Right ventricle myocardium inferior (tissue), 1 donor: Measurements from ENCODE around the gene LCP2. TPM values are rescaled to one million over a fixed set of nuclear protein-coding genes. Genes with fewer than 3 reads are reported as not detected.

ENCODE experiments used
- ATAC-seq: fragments of 200-7000 bp; cut with Tn5 transposase; one replicate; pipeline ENCODE4 v1.9.1; 2020; ENCODE audit warnings: mild to moderate bottlenecking, moderate library complexity
- DNase-seq: peaks from one replicate; pipeline ENCODE4 v3.0.0; 2021; ENCODE audit errors: missing footprints
- intact Hi-C: fragments of 100-400 bp; cut with DNase I; formaldehyde crosslinking; loops from one replicate; pipeline ENCODE4 v1.11.0; 2022
- total RNA-seq: library from RNA; stranded (reverse); fragmentation: NEBNext Ultra II Directional; extraction: Animal tissue kit (Norgen Biotek cat#: 25700); gene quantifications from one replicate; pipeline ENCODE4 v1.2.1, GENCODE V29; 2021
- donor health status: DM: no; HTN: yes; CAD: no; lungs with severe emphysema.

LCP2 gene
- total RNA-seq, 1 donor from 2014 or later: 6.7 TPM

DNA sequence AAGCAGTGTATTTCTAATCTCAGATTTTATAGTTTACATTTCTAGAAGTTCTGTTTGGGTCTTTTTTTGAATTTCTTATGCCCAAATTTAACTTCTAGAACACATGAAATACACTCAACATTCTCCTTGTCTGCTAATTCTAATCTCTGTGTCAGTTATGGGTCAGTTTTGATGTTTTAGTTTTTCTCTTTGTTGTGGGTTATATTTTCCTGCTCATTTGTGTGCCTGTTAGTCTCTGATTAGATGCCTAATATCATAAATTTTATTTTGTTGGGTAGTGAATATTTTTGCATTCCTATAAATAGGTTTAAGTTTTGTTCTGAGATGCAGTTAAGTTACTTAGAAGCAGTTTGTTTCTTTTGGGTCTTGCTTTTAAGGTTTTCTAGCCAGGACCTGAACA is 12.4 kb downstream of the LCP2 start:
- ATAC-seq (no peak), DNase-seq (no peak)
- intact Hi-C loops: no loop called here

DNA sequence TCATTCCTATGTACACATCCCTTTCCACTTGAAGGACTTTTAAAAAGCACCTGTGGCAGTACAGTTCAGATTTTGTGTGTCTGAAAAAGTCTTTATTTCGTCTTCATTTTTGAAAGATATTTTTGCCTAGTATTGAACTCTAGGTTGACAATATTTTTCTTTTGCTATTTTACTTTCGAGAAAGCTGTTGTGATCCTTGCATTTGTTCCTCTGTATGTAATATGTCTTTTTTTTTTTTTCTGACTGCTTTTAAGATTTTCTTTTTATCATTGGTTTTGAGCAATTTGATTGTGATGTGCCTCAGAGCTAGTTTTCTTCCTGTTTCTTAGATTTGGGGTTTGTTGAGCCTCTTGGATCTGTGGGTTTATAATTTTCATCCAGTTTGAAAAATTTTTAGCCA is 13.3 kb downstream of the LCP2 start:
- ATAC-seq (no peak), DNase-seq (no peak)
- intact Hi-C loops: no loop called here

DNA sequence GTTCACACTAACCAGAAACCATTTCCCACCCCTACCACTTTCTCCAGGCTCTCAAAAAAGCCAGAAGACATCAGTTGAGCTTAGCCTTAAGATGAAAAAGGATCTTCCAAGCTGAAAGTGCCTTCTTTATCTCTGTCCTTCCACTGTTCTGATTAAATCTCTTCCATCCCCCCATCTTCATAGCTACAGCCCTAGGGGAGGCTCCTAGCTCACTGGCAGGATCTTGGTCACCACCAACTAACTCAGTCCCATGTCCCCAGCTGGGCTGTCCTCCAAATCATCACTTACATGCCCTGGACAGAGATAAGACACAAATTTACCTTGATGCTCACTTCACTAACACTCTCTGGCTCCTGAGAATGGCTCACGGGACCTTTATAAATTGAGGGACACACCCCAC is 14.3 kb downstream of the LCP2 start:
- no peak for ATAC-seq
- intact Hi-C loops: no loop called here
- no peak for DNase-seq

DNA sequence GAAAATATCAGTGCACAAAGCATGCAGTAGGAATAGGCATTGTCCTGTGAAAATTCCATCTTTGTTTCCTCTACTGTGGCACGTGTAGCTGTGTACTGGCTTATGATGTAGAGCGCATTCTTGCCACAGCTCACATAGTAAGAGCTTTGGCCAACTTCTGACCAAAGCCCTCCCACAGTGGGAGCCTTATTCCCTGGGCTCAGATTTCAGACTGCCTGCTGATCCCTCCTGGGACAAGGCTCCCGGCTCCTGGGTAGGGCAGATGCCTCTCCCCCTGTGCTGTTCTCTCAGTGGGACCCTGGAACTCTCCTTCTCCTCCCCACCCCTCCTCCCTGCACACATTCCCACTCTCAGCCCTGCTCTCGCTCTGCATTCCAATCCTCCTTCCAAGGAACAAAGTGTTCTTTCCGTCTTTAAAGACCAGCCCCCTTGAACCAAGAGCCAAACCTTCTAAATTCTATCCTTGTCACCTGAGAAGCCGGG is 17.5 kb downstream of the LCP2 start:
- DNase-seq (no peak), ATAC-seq (peak; percentile 51)
- intact Hi-C loops: no loop called here

DNA sequence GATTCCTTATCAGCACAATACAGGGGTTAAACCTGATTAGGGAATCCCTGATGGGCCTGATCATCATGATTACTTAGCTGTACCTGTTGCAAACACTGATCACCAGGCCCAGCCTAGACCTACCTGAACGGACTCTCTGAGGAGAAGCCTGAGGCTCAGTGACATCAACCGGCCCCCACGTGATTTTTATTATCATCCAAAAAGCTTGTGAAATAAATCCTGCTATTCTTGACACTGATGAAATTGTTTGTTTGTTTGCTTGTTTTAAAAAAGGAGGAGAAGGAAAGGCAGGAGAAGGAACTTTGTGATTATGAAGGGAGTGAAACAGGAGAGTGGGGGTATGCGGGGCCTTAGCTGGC is 18.1 kb downstream of the LCP2 start:
- ATAC-seq (no peak), DNase-seq (no peak)
- intact Hi-C loops: loop anchor here (10.0 kb wide), 1 partner anchor 355 kb away; no protein-coding TSS in a partner anchor

DNA sequence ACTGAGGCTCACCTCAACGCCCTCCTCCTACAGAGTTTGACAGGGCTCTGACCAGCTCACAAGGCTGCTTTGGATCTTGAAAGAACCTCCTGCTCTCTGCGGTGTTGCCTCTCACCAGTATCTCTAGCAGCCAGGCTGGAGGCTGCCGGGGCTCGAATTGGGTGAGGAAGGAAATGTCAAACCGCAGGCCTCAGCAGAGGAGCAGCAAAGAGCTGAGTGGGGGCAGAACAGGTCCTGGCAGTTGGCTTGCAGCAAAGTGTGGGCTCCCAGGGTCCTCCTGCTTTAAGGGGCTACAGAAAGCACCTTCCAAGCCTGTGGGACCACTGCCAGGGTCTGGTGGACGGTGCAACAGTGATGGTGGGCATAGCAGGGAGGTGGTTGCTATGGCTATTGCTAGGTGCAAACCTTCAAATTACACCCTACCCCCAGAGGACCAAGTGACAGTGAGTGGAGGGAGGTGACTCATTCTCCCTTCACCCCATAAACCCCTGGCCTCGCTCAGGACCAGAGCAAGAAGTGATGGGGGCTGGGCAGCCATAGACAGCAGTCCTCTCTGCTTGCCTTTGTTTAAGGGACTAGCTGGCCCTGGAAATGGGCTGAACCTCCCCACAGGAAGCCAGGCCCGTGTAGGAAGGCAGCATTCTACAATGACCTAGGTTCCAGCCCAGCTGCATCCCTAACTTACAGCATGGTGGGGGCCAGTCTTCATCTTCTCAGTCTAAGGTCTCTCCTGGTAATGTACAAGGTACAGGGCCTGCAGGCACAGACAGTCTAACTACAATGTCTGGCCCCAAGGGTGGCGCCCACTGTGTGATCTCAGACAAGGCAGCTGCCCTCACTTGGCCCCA is 18.7 kb downstream of the LCP2 start:
- intact Hi-C loops: loop anchor here (10.0 kb wide), 1 partner anchor 356 kb away; no protein-coding TSS in a partner anchor
- peak; percentile 91 for DNase-seq
- ATAC-seq: peak; percentile 45

DNA sequence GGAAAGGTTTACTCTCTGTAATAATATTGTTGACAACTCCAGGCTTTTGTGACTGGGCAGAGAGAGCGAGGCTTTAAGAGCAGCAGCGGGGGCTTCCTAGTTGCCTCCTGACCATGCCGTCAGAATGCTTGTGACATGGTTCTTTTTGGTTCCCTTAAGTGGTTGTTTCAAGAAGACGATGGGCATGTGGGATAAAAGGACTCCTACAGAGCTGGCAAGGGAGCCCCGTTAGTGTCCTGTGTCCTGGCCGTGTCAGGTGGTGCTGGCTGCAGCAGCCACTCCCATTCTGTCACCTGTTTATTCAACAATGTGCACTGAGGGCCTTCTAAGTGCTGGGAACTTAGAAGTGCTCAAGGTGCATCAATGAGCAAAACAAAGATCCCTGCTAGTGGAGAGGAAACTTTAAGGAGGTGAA is 19.7 kb downstream of the LCP2 start:
- ATAC-seq: no peak
- intact Hi-C loops: loop anchor here (10.0 kb wide), 1 partner anchor 357 kb away; no protein-coding TSS in a partner anchor
- DNase-seq: no peak

DNA sequence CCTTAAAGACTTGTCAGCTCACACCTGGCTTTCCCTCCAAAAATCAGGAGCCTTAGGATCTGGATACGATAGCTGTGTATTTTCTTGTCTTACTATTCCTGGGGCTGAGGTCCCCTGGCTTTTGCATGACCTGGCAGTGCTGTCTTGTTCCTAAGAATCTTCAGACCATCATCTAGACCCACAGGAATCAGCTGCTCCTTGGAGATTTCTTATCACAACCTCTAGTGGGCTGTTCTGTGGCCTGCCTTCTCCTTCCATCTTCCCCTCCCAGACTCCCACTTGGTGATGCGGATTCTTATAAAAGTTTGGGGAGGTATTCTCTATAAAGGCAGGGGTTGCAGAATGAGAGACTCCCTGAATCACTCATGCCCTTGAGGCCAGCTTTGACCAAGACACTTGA is 21.4 kb downstream of the LCP2 start:
- intact Hi-C loops: loop anchor here (10.0 kb wide), 1 partner anchor 359 kb away; no protein-coding TSS in a partner anchor

DNA sequence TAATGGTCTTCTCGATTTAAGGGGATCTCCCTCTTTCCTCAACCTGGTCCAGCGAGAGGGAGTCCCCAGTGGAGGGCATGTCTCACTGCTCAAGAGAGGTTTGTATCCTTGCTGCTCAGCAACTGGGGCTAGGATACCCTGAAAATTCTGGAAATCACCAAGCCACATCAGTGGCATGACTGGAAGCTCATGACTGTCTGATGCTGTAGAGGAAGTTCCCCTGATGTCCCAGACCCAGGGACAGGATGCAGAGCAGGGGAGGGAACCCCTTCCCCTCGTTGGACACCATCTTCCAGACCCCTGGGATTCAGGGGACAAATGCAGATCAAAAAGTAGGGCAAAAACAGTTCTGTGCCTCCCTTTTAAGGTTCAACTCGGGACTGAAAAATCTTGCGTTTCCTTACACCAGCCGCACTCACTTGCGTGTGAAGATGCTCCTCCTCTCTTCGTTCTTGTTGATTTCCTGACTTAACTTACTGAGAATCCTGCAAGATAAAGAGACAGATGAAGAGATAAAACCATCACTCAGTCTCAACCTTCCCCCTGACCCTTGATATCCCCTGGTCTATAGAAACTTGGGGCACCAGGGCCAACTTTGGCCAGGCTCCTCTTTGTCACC is 22.1 kb downstream of the LCP2 start:
- ATAC-seq: no peak
- intact Hi-C loops: loop anchor here (10.0 kb wide), 1 partner anchor 359 kb away; no protein-coding TSS in a partner anchor
- no peak for DNase-seq

More for the DNA sequence above, 21.4 kb downstream of the LCP2 start:
- no peak for DNase-seq
- no peak for ATAC-seq

DNA sequence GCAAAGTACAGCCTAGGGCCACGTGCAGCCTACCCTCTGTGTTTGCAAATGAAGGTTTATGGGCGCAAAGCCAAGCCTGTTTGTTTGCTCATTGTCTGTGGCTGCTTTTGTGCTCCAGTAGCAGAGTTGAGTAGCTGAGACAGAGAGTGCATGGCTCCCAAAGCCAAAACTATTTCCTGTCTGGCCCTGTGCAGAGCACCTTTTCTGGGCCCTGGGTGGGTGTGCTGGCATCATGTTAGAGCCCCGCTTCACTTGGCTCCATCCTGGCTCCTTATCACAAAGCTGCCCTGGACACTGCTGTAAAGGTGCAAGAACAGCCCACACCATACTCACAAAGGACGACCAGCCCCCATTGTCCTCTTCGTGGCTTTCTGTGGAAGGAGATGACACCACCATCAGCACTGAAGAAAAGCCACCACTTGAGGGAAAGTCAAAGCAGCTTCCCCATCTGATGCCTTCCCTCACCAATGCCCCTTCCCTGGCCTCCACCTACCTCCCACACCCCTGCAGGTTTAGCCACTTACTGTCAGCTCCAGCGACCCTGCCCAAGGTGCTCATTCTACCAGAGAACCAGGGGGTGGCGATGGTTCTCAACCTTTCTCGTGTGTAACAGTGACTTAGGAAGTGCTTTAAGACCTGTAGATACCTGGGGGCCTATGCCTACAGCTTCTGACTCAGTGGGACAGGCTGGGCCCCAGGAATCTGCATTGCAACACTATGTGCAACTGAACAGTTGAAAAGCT is 23.4 kb downstream of the LCP2 start:
- ATAC-seq (no peak), DNase-seq (no peak)
- intact Hi-C loops: loop anchor here (10.0 kb wide), 1 partner anchor 361 kb away; no protein-coding TSS in a partner anchor

DNA sequence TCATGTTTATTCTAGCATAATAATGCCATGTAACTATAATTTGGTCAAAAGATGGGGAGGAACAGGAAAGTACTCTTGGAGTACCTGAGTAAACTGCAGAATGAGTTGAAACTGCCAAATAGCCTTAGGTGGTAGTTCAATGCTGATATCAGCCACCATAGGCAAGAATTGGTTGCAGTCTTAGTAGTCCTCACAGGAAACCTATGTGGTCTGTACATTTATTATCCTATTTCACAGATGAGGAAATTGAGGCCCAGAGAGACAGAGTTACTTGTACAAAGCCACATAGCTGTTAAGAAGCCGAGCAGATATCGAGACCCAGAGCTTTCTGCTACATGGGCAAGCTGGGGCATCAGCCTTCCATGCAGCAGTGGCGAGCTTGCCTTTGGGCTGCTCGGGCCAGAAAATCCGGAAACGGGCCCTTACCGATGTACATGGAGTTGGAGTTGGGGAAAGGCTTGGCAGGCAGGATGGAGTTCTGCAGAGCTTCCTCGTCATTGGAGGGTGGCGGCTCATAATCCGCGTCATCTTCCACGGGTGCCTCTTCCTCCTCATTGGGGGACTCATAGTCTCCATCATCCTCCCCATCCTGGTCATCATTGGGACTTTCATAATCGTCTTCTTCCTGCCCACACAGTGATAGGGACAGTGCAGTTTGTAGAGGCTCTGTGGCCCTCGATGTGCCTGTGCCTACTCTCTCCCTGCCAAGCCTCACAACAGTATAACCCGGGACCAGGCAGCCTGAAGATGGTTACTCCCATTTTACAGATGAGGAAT is 27.1 kb downstream of the LCP2 start:
- intact Hi-C loops: loop anchor here (10.0 kb wide), 1 partner anchor 364 kb away; no protein-coding TSS in a partner anchor
- ATAC-seq (no peak), DNase-seq (no peak)

DNA sequence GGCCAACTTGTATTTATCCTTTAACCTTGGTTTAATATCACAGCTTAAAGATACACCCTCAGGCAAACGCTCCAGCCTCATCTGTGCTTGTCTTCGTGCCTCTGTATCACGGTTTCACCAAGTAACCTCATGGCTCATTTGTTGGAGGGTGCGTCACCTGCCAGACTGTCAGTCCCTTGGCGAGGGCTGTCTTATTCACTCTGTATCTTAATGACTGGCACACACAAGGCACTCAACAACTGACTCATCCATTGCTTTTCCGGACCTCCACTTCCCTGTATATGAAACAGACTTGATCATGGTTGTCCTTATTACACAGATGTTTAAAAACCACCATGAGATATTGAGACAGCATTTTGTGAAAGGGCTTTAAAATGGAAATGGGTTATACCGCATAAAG is 28.0 kb downstream of the LCP2 start:
- no peak for ATAC-seq
- intact Hi-C loops: loop anchor here (5.0 kb wide), 2 partner anchors 68 to 133 kb away; no protein-coding TSS in a partner anchor

DNA sequence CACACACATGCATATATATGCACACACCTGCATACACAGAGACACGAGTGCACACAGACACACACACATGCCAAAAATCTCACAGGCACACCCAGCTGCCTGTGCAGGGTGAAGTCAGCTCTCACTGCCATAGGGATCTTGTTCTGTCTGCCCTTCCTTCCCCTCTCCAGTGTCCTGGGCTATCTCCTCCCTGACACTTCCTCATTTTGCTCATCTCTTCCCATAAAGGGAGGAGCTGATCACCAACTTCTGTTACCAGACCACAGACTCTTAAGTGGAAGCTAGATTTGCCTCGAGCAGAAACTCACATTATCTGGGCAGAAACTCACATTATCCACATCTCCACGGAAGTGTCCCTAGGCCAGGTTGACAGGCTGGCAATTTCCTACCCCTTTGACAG is 28.7 kb downstream of the LCP2 start:
- ATAC-seq: peak; percentile 35
- no peak for DNase-seq
- intact Hi-C loops: loop anchor here (1.0 to 5.0 kb wide), 3 partner anchors 68 to 152 kb away; no protein-coding TSS in a partner anchor

More for the DNA sequence above, 28.0 kb downstream of the LCP2 start:
- no peak for DNase-seq

DNA sequence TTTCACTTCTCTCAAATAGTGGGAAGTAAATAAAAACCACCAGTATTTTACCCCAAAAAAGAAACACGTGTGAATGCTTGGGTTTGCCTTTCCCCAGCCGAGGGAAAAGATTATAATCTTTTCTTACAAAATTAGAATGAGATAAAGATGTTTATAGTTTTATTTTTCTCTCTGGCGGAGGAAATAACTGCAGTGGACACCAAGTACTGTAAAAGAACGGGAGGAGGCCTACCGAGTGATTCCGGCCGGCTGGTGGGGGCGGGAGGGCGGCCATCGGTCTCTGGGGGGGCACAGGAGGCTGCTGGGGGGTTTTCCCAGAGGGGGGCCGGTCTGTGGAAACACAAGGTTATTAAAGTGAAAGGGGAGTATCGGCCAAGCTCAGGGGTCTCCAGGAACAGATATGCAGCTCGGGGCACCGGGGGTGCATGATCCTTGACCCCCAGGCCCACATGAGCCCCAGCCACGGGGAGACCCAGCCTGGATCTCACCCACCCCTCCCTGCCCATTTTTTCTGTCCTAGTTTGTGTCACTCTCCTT is 29.4 kb downstream of the LCP2 start:
- ATAC-seq (no peak), DNase-seq (no peak)
- intact Hi-C loops: loop anchor here (1.0 to 5.0 kb wide), 3 partner anchors 69 to 153 kb away; no protein-coding TSS in a partner anchor

DNA sequence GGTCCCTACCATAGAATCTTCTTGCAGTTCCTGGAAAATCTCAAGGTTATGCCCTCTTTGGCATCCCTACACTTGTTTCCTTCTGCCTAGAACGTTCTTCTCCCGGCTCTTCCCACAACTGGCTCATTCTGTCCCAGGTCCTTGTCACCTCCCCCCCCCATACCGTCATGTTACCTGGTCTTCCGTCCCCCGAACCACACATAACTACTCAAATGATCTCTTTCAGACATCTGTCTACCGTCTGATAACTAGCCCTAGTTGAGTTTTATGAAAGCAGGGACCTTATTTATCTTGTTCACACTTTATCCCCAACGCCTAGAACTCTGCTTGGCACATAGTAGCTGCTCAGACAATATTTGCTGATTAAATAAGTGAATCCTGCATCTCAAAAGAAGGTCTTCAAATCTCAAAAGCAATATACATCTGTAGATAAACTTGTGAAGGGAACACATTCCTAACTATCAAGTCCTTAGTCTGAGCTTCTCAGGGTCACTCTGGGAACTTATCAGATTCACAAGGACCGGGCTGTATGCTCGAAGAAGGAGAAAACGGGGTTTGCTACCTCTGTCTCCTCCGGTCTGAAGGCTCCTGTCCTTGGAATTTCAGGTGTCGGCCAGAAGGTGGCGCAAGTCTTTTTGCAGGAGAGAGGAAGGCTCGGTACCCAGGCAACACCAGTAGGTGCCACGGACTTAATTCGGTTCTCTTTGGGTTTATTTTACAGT is 30.0 kb downstream of the LCP2 start:
- peak; percentile 86 for DNase-seq
- intact Hi-C loops: loop anchor here (1.0 to 5.0 kb wide), 4 partner anchors 43 to 154 kb away; no protein-coding TSS in a partner anchor
- ATAC-seq: peak; percentile 63

DNA sequence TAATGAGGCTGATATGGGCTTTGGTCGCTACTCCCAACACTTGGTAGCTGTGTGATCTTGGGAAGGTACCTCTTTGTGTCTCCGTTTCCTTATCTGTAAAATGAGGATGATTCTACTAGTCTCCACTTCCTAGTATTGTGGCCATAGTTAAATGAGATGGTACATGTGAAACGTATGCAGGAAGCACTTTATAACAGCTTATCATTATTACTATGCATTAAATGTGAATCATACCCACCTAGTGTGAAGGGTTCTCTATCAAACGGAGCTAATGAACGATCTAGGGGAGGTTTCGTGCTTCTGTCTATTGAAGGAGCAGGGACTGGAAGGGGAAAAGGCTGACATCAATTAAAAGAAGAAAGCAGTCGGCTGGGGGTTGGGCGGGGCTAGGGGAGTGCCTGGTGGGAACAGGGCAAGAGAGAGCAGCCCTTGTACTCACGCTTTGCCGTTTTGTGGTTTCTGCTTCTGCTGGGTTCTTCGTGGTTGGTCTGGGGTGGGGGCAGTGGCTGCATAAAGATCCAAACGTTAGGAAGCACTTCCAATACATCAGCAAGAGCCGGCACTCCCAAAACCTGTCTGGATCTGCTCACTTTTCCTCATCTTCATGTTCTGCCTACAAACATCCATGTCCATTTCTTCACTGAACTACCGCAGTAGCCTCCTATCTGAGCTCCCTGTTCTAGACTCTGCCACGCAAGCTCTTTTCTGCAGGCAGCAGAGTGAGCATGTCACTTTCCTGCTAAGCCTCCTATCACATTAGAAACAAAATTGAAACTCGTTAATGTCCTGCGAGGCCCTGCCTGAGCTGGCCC is 30.8 kb downstream of the LCP2 start:
- intact Hi-C loops: loop anchor here (2.0 to 5.0 kb wide), 3 partner anchors 42 to 136 kb away; no protein-coding TSS in a partner anchor
- DNase-seq (no peak), ATAC-seq (peak; percentile 11)
